Fibroblast of lung (primary cell): Measurements from ENCODE around the gene LRR1. TPM values are rescaled to one million over a fixed set of nuclear protein-coding genes. Genes with fewer than 3 reads are reported as not detected.
"Not testable (repeated sequence)": the region's sequence is repeated elsewhere in the genome, so short reads cannot be mapped to it uniquely, and the experiment has no call there.

Source experiments
- DNase-seq, 2 donors: peaks; one replicate each; pipeline versions ENCODE4 v3.0.0 to v3.0.0-alpha.2; 2010; ENCODE audit warnings: low read depth in 2 of 2
- H2AFZ ChIP-seq: 2 replicates; pipeline ENCODE4 v1.5.1; 2012; ENCODE audit warnings: low read length, control low read depth, inconsistent platforms
- H3K27ac ChIP-seq: 2 replicates; pipeline ENCODE4 v1.5.1; 2011; ENCODE audit warnings: low read length, control low read depth; ENCODE audit not compliant: insufficient read depth
- H3K27me3 ChIP-seq: 2 replicates; pipeline ENCODE4 v1.5.1; 2011; ENCODE audit warnings: mild to moderate bottlenecking, low read length; ENCODE audit not compliant: control insufficient read depth, insufficient read depth
- H3K36me3 ChIP-seq: 2 replicates; pipeline ENCODE4 v1.5.1; 2011; ENCODE audit warnings: low read length; ENCODE audit not compliant: control insufficient read depth, insufficient read depth
- H3K4me1 ChIP-seq: 2 replicates; pipeline ENCODE4 v1.5.1; 2011; ENCODE audit warnings: low read length; ENCODE audit not compliant: control insufficient read depth, insufficient read depth; ENCODE audit errors: extremely low read depth
- H3K4me2 ChIP-seq: 2 replicates; pipeline ENCODE4 v1.5.1; 2011; ENCODE audit warnings: low read length, control low read depth; ENCODE audit not compliant: insufficient read depth; ENCODE audit errors: extremely low read depth
- H3K4me3 ChIP-seq, 4 experiments: fragments of 200-600 bp in 1 of 4; sonication (generic) in 1 of 4; replicated peaks in 1 of 4; 2 replicates each; pipeline ENCODE4 v1.5.1; 2011 to 2016; ENCODE audit warnings: low read length in 4 of 4, low read depth in 3 of 4, mild to moderate bottlenecking in 3 of 4, control low read depth in 2 of 4, inconsistent platforms in 1 of 4, mixed read lengths in 1 of 4; ENCODE audit not compliant: insufficient read depth in 1 of 4; ENCODE audit errors: control extremely low read depth in 1 of 4
- H3K79me2 ChIP-seq: 2 replicates; pipeline ENCODE4 v1.5.1; 2012; ENCODE audit warnings: mild to moderate bottlenecking, low read length, inconsistent platforms; ENCODE audit not compliant: control insufficient read depth, insufficient read depth
- H3K9ac ChIP-seq: 2 replicates; pipeline ENCODE4 v1.5.1; 2011; ENCODE audit warnings: mild to moderate bottlenecking, low read length, control low read depth; ENCODE audit not compliant: insufficient read depth
- H3K9me3 ChIP-seq: 2 replicates; pipeline ENCODE4 v1.5.1; 2012; ENCODE audit warnings: low read depth, low read length; ENCODE audit not compliant: control insufficient read depth, insufficient read depth
- H4K20me1 ChIP-seq: 2 replicates; pipeline ENCODE4 v1.5.1; 2011; ENCODE audit warnings: low read length; ENCODE audit not compliant: control insufficient read depth, insufficient read depth; ENCODE audit errors: extremely low read depth
- EZH2 ChIP-seq: IDR thresholded peaks from 2 replicates; pipeline ENCODE4 v1.5.1; 2012; ENCODE audit warnings: low read length, control low read depth, mild to moderate bottlenecking; ENCODE audit errors: missing control alignments
- polyA plus RNA-seq, 2 donors: library from polyadenylated mRNA; depleted of rRNA in 1 of 2; stranded (reverse) in 1 of 2; unstranded in 1 of 2; fragments of >200 nt; gene quantifications; 2 replicates each; pipeline ENCODE4 v1.2.1, GENCODE V29; 2011 to 2012; ENCODE audit warnings: missing spikeins in 1 of 2
- total RNA-seq: library from RNA; depleted of rRNA; stranded (reverse); fragments of >200 nt; gene quantifications from 2 replicates; pipeline ENCODE4 v1.2.1, GENCODE V29; 2014
- TF ChIP-seq, protein P1 (sequence below), 2 donors: IDR thresholded peaks in 1 of 2; conservative IDR thresholded peaks in 1 of 2; 1 replicate in 1 of 2; 2 replicates in 1 of 2; pipeline ENCODE4 v1.5.1; 2011 to 2012; ENCODE audit warnings: low read length in 2 of 2, control low read depth in 1 of 2, inconsistent platforms in 1 of 2, low read depth in 1 of 2, mild to moderate bottlenecking in 1 of 2

LRR1 gene
- total and polyA plus RNA-seq, 2 donors (not counting 1 experiment from before 2014, with no cell fraction given): 10.7 to 10.9 TPM

- Histone ChIP-seq H3K27me3 (no peaks in the 10 kb centered on the region), H3K4me1 (peaks cover 7% of the 10 kb centered on the region), H3K79me2 (peaks cover 22% of the 10 kb centered on the region), H3K4me2 (no peak overlapping the region), H4K20me1 (no peaks in the 10 kb centered on the region), H3K9me3 (no peaks in the 10 kb centered on the region), H2AFZ (no peak overlapping the region), H3K27ac (no peak overlapping the region), H3K9ac (no peak overlapping the region), H3K36me3 (peaks cover 7% of the 10 kb centered on the region), H3K4me3 (no peak overlapping the region)
- DNase-seq: no peak
- TF ChIP-seq EZH2: no peak
- TF ChIP-seq, protein P1, sequence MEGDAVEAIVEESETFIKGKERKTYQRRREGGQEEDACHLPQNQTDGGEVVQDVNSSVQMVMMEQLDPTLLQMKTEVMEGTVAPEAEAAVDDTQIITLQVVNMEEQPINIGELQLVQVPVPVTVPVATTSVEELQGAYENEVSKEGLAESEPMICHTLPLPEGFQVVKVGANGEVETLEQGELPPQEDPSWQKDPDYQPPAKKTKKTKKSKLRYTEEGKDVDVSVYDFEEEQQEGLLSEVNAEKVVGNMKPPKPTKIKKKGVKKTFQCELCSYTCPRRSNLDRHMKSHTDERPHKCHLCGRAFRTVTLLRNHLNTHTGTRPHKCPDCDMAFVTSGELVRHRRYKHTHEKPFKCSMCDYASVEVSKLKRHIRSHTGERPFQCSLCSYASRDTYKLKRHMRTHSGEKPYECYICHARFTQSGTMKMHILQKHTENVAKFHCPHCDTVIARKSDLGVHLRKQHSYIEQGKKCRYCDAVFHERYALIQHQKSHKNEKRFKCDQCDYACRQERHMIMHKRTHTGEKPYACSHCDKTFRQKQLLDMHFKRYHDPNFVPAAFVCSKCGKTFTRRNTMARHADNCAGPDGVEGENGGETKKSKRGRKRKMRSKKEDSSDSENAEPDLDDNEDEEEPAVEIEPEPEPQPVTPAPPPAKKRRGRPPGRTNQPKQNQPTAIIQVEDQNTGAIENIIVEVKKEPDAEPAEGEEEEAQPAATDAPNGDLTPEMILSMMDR (conservative IDR thresholded peaks at IDR 0.05 in 1 of 2, IDR thresholded peaks at IDR 0.05 in 1 of 2; ENCODE audit: low read depth in 1 of 2, low read length in 2 of 2): no peak
Measured at GRCh38 chr14:49614196-49614595, 15.5 kb downstream of the LRR1 start.

DNA sequence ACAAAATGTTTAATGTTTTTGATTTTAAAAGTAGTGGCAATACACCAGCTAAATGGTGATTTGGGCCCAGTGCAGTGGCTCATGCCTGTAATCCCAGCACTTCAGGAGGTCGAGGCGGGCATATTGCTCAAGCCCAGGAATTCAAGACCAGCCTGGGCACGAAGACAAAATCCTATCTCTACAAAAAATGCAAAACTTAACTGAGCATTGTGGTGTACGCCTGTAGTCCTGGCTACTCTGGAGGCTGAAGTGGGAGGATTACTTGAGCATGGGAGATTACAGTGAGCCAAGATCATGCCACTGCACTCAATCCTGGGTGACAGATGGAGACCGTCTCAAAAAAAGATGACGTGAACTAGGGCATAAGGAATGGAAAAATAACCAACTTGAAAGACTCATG, 17.0 kb downstream of the LRR1 start:
- Histone ChIP-seq H3K4me1 (peaks cover 7% of the 10 kb centered on the region), H4K20me1 (no peaks in the 10 kb centered on the region), H3K4me2 (no peak overlapping the region), H3K36me3 (peaks cover 7% of the 10 kb centered on the region), H3K27me3 (no peaks in the 10 kb centered on the region), H3K27ac (no peak overlapping the region), H3K9ac (no peak overlapping the region), H3K79me2 (peaks cover 36% of the 10 kb centered on the region), H3K4me3 (no peak overlapping the region), H2AFZ (no peak overlapping the region), H3K9me3 (no peaks in the 10 kb centered on the region)
- TF ChIP-seq, protein P1 (conservative IDR thresholded peaks at IDR 0.05 in 1 of 2, IDR thresholded peaks at IDR 0.05 in 1 of 2; ENCODE audit: low read depth in 1 of 2, low read length in 2 of 2): no peak
- TF ChIP-seq EZH2: no peak
- DNase-seq: peak in 1 of 2 donors; percentile 22

DNA sequence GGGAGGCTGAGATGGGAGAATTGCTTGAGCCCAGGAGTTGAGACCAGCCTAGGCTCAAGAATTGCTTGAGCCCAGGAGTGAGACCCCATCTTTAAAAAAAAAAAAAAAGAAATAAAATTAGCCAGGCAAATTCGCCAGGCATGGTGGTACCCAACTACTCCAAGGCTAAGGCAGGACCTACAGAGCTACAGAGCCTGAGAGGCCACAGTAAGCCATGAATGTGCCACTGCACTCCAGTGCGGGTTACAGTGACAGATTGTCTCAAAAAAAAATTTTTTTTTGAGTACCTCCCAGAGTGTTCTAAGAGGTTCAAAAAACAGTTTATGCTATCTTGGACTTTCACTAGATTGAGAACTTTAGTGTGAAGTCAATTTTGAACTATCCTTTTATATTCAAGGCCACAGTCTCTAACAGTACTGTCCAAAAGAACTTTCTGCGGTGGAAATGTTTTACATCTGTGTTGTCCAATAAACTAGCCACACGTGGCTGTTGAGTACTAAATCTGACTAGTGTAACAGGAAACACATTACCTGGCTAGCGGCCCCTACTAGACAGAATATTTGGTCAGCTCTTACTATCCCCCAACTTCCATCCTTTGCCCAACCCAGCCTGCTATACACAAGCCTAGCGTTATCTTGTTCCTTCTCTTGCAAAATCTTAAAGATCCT, 19.2 kb downstream of the LRR1 start:
- TF ChIP-seq, protein P1 (conservative IDR thresholded peaks at IDR 0.05 in 1 of 2, IDR thresholded peaks at IDR 0.05 in 1 of 2; ENCODE audit: low read depth in 1 of 2, low read length in 2 of 2): no peak
- no peak for TF ChIP-seq EZH2
- Histone ChIP-seq H3K9ac (no peak overlapping the region), H3K4me1 (peaks cover 10% of the 10 kb centered on the region), H3K27ac (peak overlapping the region; percentile 30), H3K4me3 (peak overlapping the region in 1 of 4 experiments; percentile 5), H3K36me3 (peaks cover 6% of the 10 kb centered on the region), H3K4me2 (peak overlapping the region; percentile 61), H2AFZ (no peak overlapping the region), H4K20me1 (no peaks in the 10 kb centered on the region), H3K27me3 (no peaks in the 10 kb centered on the region), H3K9me3 (no peaks in the 10 kb centered on the region), H3K79me2 (peaks cover 50% of the 10 kb centered on the region)
- no peak for DNase-seq

- not testable (repeated sequence) for H3K27ac ChIP-seq, H4K20me1 ChIP-seq, H3K9me3 ChIP-seq, H3K27me3 ChIP-seq, H3K36me3 ChIP-seq, H2AFZ ChIP-seq, DNase-seq
- H3K4me3 ChIP-seq: peak overlapping the region; percentile 84 to 98 (median 95)
- H3K9ac ChIP-seq: peak overlapping the region; percentile 89
- H3K4me1 ChIP-seq: peaks cover 12% of the 10 kb centered on the region
- H3K79me2 ChIP-seq: peaks cover 62% of the 10 kb centered on the region
- peak overlapping the region; percentile 75 for H3K4me2 ChIP-seq
Measured at GRCh38 chr14:49619273-49619672, 20.5 kb downstream of the LRR1 start.
